Natural killer cell (primary cell): Measurements from ENCODE around the gene SERPINE1. TPM values are rescaled to one million over a fixed set of nuclear protein-coding genes. Genes with fewer than 3 reads are reported as not detected.

Source experiments
- ATAC-seq, 3 donors: fragments of 150-1000 bp in 2 of 3; fragments of 200-7000 bp in 1 of 3; cut with Tn5 transposase; 1 replicate in 1 of 3; 2 replicates in 2 of 3; pipeline ENCODE4 v1.10.0; 2021; ENCODE audit warnings: mild to moderate bottlenecking in 2 of 3, moderate library complexity in 2 of 3
- DNase-seq, 2 donors: peaks; one replicate each; pipeline versions ENCODE4 v3.0.0 to v3.0.0-alpha.2; 2013 to 2021; ENCODE audit warnings: mixed read lengths in 1 of 2
- H3K27ac ChIP-seq: one replicate; pipeline ENCODE4 v1.5.1; 2013; ENCODE audit warnings: mild to moderate bottlenecking, low read length
- H3K27me3 ChIP-seq: one replicate; pipeline ENCODE4 v1.6.1; 2013; ENCODE audit warnings: low read length; ENCODE audit not compliant: control insufficient read depth, insufficient read depth
- H3K36me3 ChIP-seq: one replicate; pipeline ENCODE4 v1.6.1; 2013; ENCODE audit warnings: low read length; ENCODE audit not compliant: control insufficient read depth, insufficient read depth
- H3K4me1 ChIP-seq: one replicate; pipeline ENCODE4 v1.6.1; 2013; ENCODE audit warnings: low read length; ENCODE audit not compliant: control insufficient read depth, insufficient read depth
- H3K4me3 ChIP-seq: one replicate; pipeline ENCODE4 v1.5.1; 2013; ENCODE audit warnings: low read length
- H3K9me3 ChIP-seq: one replicate; pipeline ENCODE4 v1.6.1; 2013; ENCODE audit warnings: low read length; ENCODE audit not compliant: control insufficient read depth, insufficient read depth
- H3K27ac Mint-ChIP-seq, 2 donors: one replicate each; pipeline ENCODE4 v1.8.0; 2022; ENCODE audit warnings: mild to moderate bottlenecking in 2 of 2, mixed read lengths in 2 of 2, moderate library complexity in 1 of 2
- H3K27me3 Mint-ChIP-seq, 2 donors: one replicate each; pipeline ENCODE4 v1.8.0; 2022; ENCODE audit warnings: low read depth in 2 of 2, mixed read lengths in 2 of 2
- H3K36me3 Mint-ChIP-seq: one replicate; pipeline ENCODE4 v1.8.0; 2022; ENCODE audit warnings: mixed read lengths
- H3K4me1 Mint-ChIP-seq, 2 donors: one replicate each; pipeline ENCODE4 v1.8.0; 2022; ENCODE audit warnings: mixed read lengths in 2 of 2
- H3K4me3 Mint-ChIP-seq: one replicate; pipeline ENCODE4 v1.8.0; 2022; ENCODE audit warnings: mild to moderate bottlenecking, moderate library complexity, mixed read lengths
- H3K9me3 Mint-ChIP-seq, 2 donors: one replicate each; pipeline ENCODE4 v1.8.0; 2022; ENCODE audit warnings: mixed read lengths in 2 of 2
- CTCF ChIP-seq: fragments of 200-600 bp; IDR thresholded peaks from one replicate; pipeline ENCODE4 v1.8.0; 2022; ENCODE audit warnings: antibody characterized with exemption
- WGBS: methylation state at CpG from one replicate; pipeline ENCODE4 v1.1.7; 2013; ENCODE audit warnings: missing lambda C conversion rate; ENCODE audit not compliant: insufficient coverage; 5-methylcytosine and 5-hydroxymethylcytosine counted together
- intact Hi-C: fragments of 100-400 bp; cut with micrococcal nuclease; formaldehyde crosslinking; loops from one replicate; pipeline ENCODE4 v1.14.2; 2022
- total RNA-seq, 4 donors: library from RNA; stranded (reverse); fragments of 120-200 nt in 1 of 4; gene quantifications; one replicate each; pipeline versions ENCODE4 v1.2.3 to v1.2.4, GENCODE V29; 2013 to 2022

SERPINE1 gene
- total RNA-seq, 3 donors from 2014 or later (not counting 1 experiment from before 2014, with no cell fraction given), result 0.48 to 5.5 (median 1.1) TPM

- peaks cover 40% of the 10 kb centered on the region for H3K4me1 ChIP-seq
- peak in 1 of 2 donors; percentile 25 for DNase-seq
- no peak for TF ChIP-seq CTCF
- intact Hi-C loops, result no loop called here
- no peak overlapping the region for H3K4me3 ChIP-seq
- 5% methylated on average over 11 of the region's 13 CpGs for WGBS
- Mint-ChIP-seq H3K4me3 (peak overlapping the region; percentile 21), H3K36me3 (no peaks in the 10 kb centered on the region), H3K27me3 (peaks cover 78 to 79% of the 10 kb centered on the region in 2 donors), H3K9me3 (no peaks in the 10 kb centered on the region), H3K27ac (peak overlapping the region in 1 of 2 donors; percentile 66), H3K4me1 (peaks cover 33 to 62% of the 10 kb centered on the region in 2 donors)
- no peaks in the 10 kb centered on the region for H3K36me3 ChIP-seq
- peaks cover 82% of the 10 kb centered on the region for H3K27me3 ChIP-seq
- H3K27ac ChIP-seq, result no peak overlapping the region
- ATAC-seq, result no peak
- H3K9me3 ChIP-seq, result peaks cover 4% of the 10 kb centered on the region
These were observed 44.5 kb downstream of the SERPINE1 start for GRCh38 chr7:101171442-101171837.

GRCh38 chr7:101172005-101172853 is 45.3 kb downstream of the SERPINE1 start:
- peaks cover 81 to 82% of the 10 kb centered on the region in 2 donors for H3K27me3 Mint-ChIP-seq
- Histone ChIP-seq H3K27me3 (peaks cover 78% of the 10 kb centered on the region), H3K4me3 (no peak overlapping the region), H3K27ac (no peak overlapping the region), H3K9me3 (peaks cover 4% of the 10 kb centered on the region), H3K36me3 (no peaks in the 10 kb centered on the region), H3K4me1 (peaks cover 40% of the 10 kb centered on the region)
- intact Hi-C loops, result no loop called here
- peaks cover 33 to 57% of the 10 kb centered on the region in 2 donors for H3K4me1 Mint-ChIP-seq
- no peaks in the 10 kb centered on the region for H3K36me3 Mint-ChIP-seq
- DNase-seq (peak in 1 of 2 donors; percentile 52), ATAC-seq (no peak)
- H3K9me3 Mint-ChIP-seq, result no peaks in the 10 kb centered on the region
- peak overlapping the region; percentile 42 for H3K4me3 Mint-ChIP-seq
- no peak for TF ChIP-seq CTCF
- WGBS, result 5% methylated on average over 79 of the region's 79 CpGs
- H3K27ac Mint-ChIP-seq, result no peak overlapping the region

GRCh38 chr7:101172854-101173751 is 46.2 kb downstream of the SERPINE1 start:
- peaks cover 4% of the 10 kb centered on the region for H3K9me3 ChIP-seq
- no peaks in the 10 kb centered on the region for H3K36me3 Mint-ChIP-seq
- H3K4me3 ChIP-seq, result no peak overlapping the region
- no peak for ATAC-seq
- no peaks in the 10 kb centered on the region for H3K36me3 ChIP-seq
- 4% methylated on average over 48 of the region's 53 CpGs for WGBS
- H3K4me3 Mint-ChIP-seq, result peak overlapping the region; percentile 42
- H3K27me3 ChIP-seq, result peaks cover 74% of the 10 kb centered on the region
- no peak overlapping the region for H3K27ac ChIP-seq
- peaks cover 82 to 83% of the 10 kb centered on the region in 2 donors for H3K27me3 Mint-ChIP-seq
- intact Hi-C loops, result no loop called here
- peak in 1 of 2 donors; percentile 42 for DNase-seq
- H3K4me1 Mint-ChIP-seq, result peaks cover 33 to 56% of the 10 kb centered on the region in 2 donors
- H3K9me3 Mint-ChIP-seq, result no peaks in the 10 kb centered on the region
- no peak overlapping the region for H3K27ac Mint-ChIP-seq
- TF ChIP-seq CTCF, result no peak
- peaks cover 40% of the 10 kb centered on the region for H3K4me1 ChIP-seq
